SK-N-SH treated with all-trans-retinoic acid at 6 μM for 48 hours (cell line): ENCODE measurements around the gene STN1.

Experiments
- ATAC-seq: fragments of 200-7000 bp; cut with Tn5 transposase; 3 replicates; pipeline ENCODE4 v1.9.1; 2020; ENCODE audit warnings: mild to moderate bottlenecking, moderate library complexity
- ARNTL ChIP-seq: fragments of 450-650 bp; formaldehyde crosslinking; IDR thresholded peaks from 2 replicates; pipeline ENCODE4 v1.5.0; 2020; ENCODE audit warnings: low read depth, mild to moderate bottlenecking, moderate library complexity, borderline replicate concordance
- BACH2 ChIP-seq: fragments of 250-450 bp; sonication (Bioruptor Pico); IDR thresholded peaks from 2 replicates; pipeline ENCODE4 v1.9.0; 2021; ENCODE audit warnings: mild to moderate bottlenecking, borderline replicate concordance
- CREB5 ChIP-seq: fragments of 250-450 bp; sonication (Bioruptor Pico); IDR thresholded peaks from 2 replicates; pipeline ENCODE4 v1.5.1; 2020; ENCODE audit warnings: low read depth, mild to moderate bottlenecking, moderate library complexity
- CSDC2 ChIP-seq: fragments of 250-450 bp; sonication (Bioruptor Pico); IDR thresholded peaks from 2 replicates; pipeline ENCODE4 v1.5.0; 2020; ENCODE audit warnings: mild to moderate bottlenecking, moderate library complexity
- CSRNP3 ChIP-seq: fragments of 250-450 bp; sonication (Bioruptor Pico); IDR thresholded peaks from 2 replicates; pipeline ENCODE4 v1.5.1; 2021; ENCODE audit warnings: mild to moderate bottlenecking, moderate library complexity
- ESRRG ChIP-seq: fragments of 250-450 bp; sonication (Bioruptor Pico); IDR thresholded peaks from 2 replicates; pipeline ENCODE4 v1.6.1; 2021; ENCODE audit warnings: mild to moderate bottlenecking
- ISL1 ChIP-seq: fragments of 250-450 bp; sonication (Bioruptor Pico); IDR thresholded peaks from 2 replicates; pipeline ENCODE4 v2.1.2; 2022; ENCODE audit warnings: mild to moderate bottlenecking, moderate library complexity
- PPARA ChIP-seq: fragments of 250-450 bp; sonication (Bioruptor Pico); IDR thresholded peaks from 2 replicates; pipeline ENCODE4 v1.5.0; 2020; ENCODE audit warnings: mild to moderate bottlenecking, borderline replicate concordance
- RARB ChIP-seq: fragments of 250-450 bp; sonication (Bioruptor Pico); IDR thresholded peaks from 2 replicates; pipeline ENCODE4 v1.8.0; 2021; ENCODE audit warnings: mild to moderate bottlenecking, moderate library complexity
- SNAI2 ChIP-seq: fragments of 250-450 bp; sonication (Bioruptor Pico); IDR thresholded peaks from 2 replicates; pipeline ENCODE4 v1.5.0; 2020; ENCODE audit warnings: mild to moderate bottlenecking, moderate library complexity
- TCF4 ChIP-seq: fragments of 250-450 bp; sonication (Bioruptor Pico); IDR thresholded peaks from 2 replicates; pipeline ENCODE4 v1.8.0; 2021; ENCODE audit warnings: mild to moderate bottlenecking, moderate library complexity, borderline replicate concordance
- TOX ChIP-seq: fragments of 250-450 bp; sonication (Bioruptor Pico); IDR thresholded peaks from 2 replicates; pipeline ENCODE4 v1.8.0; 2021; ENCODE audit warnings: mild to moderate bottlenecking, moderate library complexity, borderline replicate concordance
- ZC3H10 ChIP-seq: fragments of 250-450 bp; sonication (Bioruptor Pico); IDR thresholded peaks from 2 replicates; pipeline ENCODE4 v1.5.1; 2021; ENCODE audit warnings: mild to moderate bottlenecking, moderate library complexity
- ZFP3 ChIP-seq: fragments of 250-450 bp; sonication (Bioruptor Pico); IDR thresholded peaks from 2 replicates; pipeline ENCODE4 v1.5.0; 2020; ENCODE audit warnings: mild to moderate bottlenecking, moderate library complexity
- ZFP30 ChIP-seq: fragments of 450-650 bp; formaldehyde crosslinking; IDR thresholded peaks from 2 replicates; pipeline ENCODE4 v1.5.0; 2022; ENCODE audit warnings: mild to moderate bottlenecking, moderate library complexity
- ZNF565 ChIP-seq: fragments of 450-650 bp; formaldehyde crosslinking; conservative IDR thresholded peaks from 2 replicates; pipeline ENCODE4 v1.5.0; 2020; ENCODE audit warnings: low read depth, mild to moderate bottlenecking, moderate library complexity
- ZNF70 ChIP-seq: fragments of 450-650 bp; formaldehyde crosslinking; IDR thresholded peaks from 2 replicates; pipeline ENCODE4 v1.5.0; 2020; ENCODE audit warnings: mild to moderate bottlenecking, moderate library complexity
- ZNF8 ChIP-seq: fragments of 450-650 bp; formaldehyde crosslinking; IDR thresholded peaks from 2 replicates; pipeline ENCODE4 v1.5.0; 2020; ENCODE audit warnings: mild to moderate bottlenecking, moderate library complexity
- TF ChIP-seq, protein P1 (sequence below): fragments of 250-450 bp; sonication (Bioruptor Pico); IDR thresholded peaks from 2 replicates; pipeline ENCODE4 v1.8.0; 2020; ENCODE audit warnings: mild to moderate bottlenecking, moderate library complexity, borderline replicate concordance
- TF ChIP-seq, protein P2 (sequence below): fragments of 250-450 bp; sonication (Bioruptor Pico); IDR thresholded peaks from 2 replicates; pipeline ENCODE4 v1.5.0; 2020; ENCODE audit warnings: mild to moderate bottlenecking, moderate library complexity

Gene STN1

DNA sequence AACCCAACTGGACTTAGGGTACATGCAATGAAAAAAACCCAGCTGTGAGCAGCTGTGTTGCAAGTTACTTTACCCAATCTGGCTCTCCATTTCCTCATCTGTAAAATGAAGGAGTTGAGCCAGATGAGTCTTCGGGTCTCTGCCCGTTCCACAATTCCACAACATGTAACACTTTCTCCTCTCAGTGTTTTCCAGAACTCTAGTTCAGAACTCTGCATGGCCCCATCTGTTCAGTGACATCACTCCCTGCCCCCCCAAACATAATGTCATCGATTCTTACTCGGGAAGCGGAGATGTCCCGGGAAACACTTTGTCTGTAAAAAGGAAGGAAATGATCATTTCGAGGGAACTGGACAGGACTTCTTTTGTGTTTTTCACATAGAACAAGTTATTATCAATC is 65.1 kb downstream of the STN1 start (continued):
- TF ChIP-seq CSRNP3 (no peak), TOX (CRISPR knock-in tag) (no peak), RARB (CRISPR knock-in tag) (no peak), ZFP3 (CRISPR knock-in tag) (no peak), TCF4 (CRISPR knock-in tag) (no peak), ARNTL (no peak)
- TF ChIP-seq, all 23 proteins: peak for 0

- no peak for TF ChIP-seq BACH2 (CRISPR knock-in tag)
- no peak for TF ChIP-seq CSDC2 (CRISPR knock-in tag)
- TF ChIP-seq, all 23 proteins: peak for 0
- ATAC-seq, result no peak
Measured at GRCh38 chr10:103852189-103852711, 65.7 kb downstream of the STN1 start.

DNA sequence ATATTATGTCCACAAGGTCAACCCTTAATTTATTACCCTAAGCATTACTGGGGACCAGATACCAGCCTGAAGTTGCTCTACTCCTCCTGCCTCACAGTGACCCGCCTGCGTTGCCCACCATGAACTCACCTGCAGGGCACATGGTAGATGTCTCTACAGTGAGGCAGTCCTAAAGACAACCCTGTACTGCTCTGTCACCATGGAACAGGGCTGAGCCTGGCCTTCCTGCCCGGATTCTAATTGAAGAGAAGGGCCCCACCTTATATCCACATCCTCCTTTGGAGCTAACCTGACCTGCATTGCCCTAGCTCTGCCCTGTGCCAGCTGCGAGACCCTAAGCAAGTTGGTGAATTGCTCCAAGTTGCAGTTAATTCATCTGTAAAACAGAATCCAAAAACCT is 66.7 kb downstream of the STN1 start:
- TF ChIP-seq ISL1 (CRISPR knock-in tag) (no peak), CSDC2 (CRISPR knock-in tag) (no peak), ESRRG (no peak), ZNF70 (CRISPR knock-in tag) (no peak), ZFP3 (CRISPR knock-in tag) (no peak), BACH2 (CRISPR knock-in tag) (no peak), ZC3H10 (no peak), PPARA (CRISPR knock-in tag) (no peak), ZFP30 (CRISPR knock-in tag) (no peak), ZNF8 (CRISPR knock-in tag) (no peak), SNAI2 (CRISPR knock-in tag) (no peak), ZNF565 (CRISPR knock-in tag) (no peak), CSRNP3 (no peak)
- TF ChIP-seq, protein P1, sequence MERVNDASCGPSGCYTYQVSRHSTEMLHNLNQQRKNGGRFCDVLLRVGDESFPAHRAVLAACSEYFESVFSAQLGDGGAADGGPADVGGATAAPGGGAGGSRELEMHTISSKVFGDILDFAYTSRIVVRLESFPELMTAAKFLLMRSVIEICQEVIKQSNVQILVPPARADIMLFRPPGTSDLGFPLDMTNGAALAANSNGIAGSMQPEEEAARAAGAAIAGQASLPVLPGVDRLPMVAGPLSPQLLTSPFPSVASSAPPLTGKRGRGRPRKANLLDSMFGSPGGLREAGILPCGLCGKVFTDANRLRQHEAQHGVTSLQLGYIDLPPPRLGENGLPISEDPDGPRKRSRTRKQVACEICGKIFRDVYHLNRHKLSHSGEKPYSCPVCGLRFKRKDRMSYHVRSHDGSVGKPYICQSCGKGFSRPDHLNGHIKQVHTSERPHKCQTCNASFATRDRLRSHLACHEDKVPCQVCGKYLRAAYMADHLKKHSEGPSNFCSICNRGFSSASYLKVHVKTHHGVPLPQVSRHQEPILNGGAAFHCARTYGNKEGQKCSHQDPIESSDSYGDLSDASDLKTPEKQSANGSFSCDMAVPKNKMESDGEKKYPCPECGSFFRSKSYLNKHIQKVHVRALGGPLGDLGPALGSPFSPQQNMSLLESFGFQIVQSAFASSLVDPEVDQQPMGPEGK (CRISPR knock-in tag), result no peak
- TF ChIP-seq, protein P2, sequence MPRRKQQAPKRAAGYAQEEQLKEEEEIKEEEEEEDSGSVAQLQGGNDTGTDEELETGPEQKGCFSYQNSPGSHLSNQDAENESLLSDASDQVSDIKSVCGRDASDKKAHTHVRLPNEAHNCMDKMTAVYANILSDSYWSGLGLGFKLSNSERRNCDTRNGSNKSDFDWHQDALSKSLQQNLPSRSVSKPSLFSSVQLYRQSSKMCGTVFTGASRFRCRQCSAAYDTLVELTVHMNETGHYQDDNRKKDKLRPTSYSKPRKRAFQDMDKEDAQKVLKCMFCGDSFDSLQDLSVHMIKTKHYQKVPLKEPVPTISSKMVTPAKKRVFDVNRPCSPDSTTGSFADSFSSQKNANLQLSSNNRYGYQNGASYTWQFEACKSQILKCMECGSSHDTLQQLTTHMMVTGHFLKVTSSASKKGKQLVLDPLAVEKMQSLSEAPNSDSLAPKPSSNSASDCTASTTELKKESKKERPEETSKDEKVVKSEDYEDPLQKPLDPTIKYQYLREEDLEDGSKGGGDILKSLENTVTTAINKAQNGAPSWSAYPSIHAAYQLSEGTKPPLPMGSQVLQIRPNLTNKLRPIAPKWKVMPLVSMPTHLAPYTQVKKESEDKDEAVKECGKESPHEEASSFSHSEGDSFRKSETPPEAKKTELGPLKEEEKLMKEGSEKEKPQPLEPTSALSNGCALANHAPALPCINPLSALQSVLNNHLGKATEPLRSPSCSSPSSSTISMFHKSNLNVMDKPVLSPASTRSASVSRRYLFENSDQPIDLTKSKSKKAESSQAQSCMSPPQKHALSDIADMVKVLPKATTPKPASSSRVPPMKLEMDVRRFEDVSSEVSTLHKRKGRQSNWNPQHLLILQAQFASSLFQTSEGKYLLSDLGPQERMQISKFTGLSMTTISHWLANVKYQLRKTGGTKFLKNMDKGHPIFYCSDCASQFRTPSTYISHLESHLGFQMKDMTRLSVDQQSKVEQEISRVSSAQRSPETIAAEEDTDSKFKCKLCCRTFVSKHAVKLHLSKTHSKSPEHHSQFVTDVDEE, result no peak
- TF ChIP-seq, all 23 proteins: peak for 0
- no peak for ATAC-seq

DNA sequence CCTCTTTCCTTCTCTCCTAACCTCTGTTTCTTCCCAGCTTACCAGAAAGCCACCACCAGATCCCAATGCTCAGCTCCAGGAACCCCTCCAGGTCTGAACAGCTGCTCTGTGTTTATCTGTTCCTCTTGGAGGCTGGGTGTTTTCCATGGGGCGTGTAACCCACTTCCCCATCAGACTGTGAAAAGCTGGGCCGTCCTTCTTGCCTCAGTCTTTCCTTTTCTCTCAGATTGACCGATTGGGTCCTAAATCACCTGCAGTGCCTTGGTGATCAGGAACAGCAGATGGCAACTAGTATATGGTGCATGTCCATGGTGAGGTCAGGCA is 67.5 kb downstream of the STN1 start:
- no peak for ATAC-seq
- no peak for TF ChIP-seq ISL1 (CRISPR knock-in tag)
- no peak for TF ChIP-seq TCF4 (CRISPR knock-in tag)
- TF ChIP-seq PPARA (CRISPR knock-in tag), result no peak
- TF ChIP-seq CSRNP3, result no peak
- no peak for TF ChIP-seq CREB5
- no peak for TF ChIP-seq ZC3H10
- TF ChIP-seq ZFP3 (CRISPR knock-in tag), result no peak
- TF ChIP-seq BACH2 (CRISPR knock-in tag), result no peak
- no peak for TF ChIP-seq ZNF8 (CRISPR knock-in tag)
- TF ChIP-seq ARNTL, result no peak
- no peak for TF ChIP-seq ZNF70 (CRISPR knock-in tag)
- TF ChIP-seq, protein P1 (CRISPR knock-in tag), result no peak
- no peak for TF ChIP-seq ZFP30 (CRISPR knock-in tag)
- TF ChIP-seq, all 23 proteins: peak for 0
